Tibial nerve (tissue), 4 donors: ENCODE results near the gene IFNK. TPM values are rescaled to one million over a fixed set of nuclear protein-coding genes. Genes with fewer than 3 reads are reported as not detected.

ENCODE experiments used
- DNase-seq, 2 donors: peaks; one replicate each; pipeline ENCODE4 v3.0.0-alpha.2; 2019; ENCODE audit warnings: low spot score in 2 of 2
- H3K27ac ChIP-seq, 4 donors: fragments of 200-600 bp; sonication (generic) in 3 of 4; one replicate each; pipeline ENCODE4 v1.5.1; 2017 to 2019; ENCODE audit warnings: mild to moderate bottlenecking in 1 of 4
- H3K27me3 ChIP-seq, 2 donors: fragments of 200-600 bp; sonication (generic) in 1 of 2; one replicate each; pipeline versions ENCODE4 v1.5.1 to v1.6.0; 2017 to 2019
- H3K36me3 ChIP-seq, 3 donors: fragments of 200-600 bp; sonication (generic); one replicate each; pipeline ENCODE4 v1.5.1; 2018 to 2019
- H3K4me1 ChIP-seq, 4 donors: fragments of 200-600 bp; sonication (generic) in 3 of 4; one replicate each; pipeline ENCODE4 v1.5.1; 2017 to 2019
- H3K4me3 ChIP-seq, 4 donors: fragments of 200-600 bp; sonication (generic) in 3 of 4; one replicate each; pipeline ENCODE4 v1.5.1; 2017 to 2019; ENCODE audit warnings: mild to moderate bottlenecking in 1 of 4, moderate library complexity in 1 of 4
- H3K9me3 ChIP-seq, 4 donors: fragments of 200-600 bp; sonication (generic) in 3 of 4; one replicate each; pipeline ENCODE4 v1.5.1; 2017 to 2019
- CTCF ChIP-seq, 5 experiments: fragments of 200-600 bp in 3 of 5; fragments of 450-650 bp in 2 of 5; sonication (generic) in 3 of 5; IDR thresholded peaks; one replicate each; pipeline ENCODE4 v1.5.1; 2016 to 2019; ENCODE audit warnings: antibody characterized with exemption in 5 of 5, mild to moderate bottlenecking in 3 of 5, moderate library complexity in 2 of 5
- EP300 ChIP-seq, 2 donors: sonication (generic); formaldehyde crosslinking; IDR thresholded peaks; one replicate each; pipeline ENCODE4 v1.6.1; 2017; ENCODE audit warnings: antibody characterized with exemption in 2 of 2, mild to moderate bottlenecking in 1 of 2
- POLR2A ChIP-seq, 2 donors: fragments of 450-650 bp; IDR thresholded peaks; one replicate each; pipeline ENCODE4 v1.6.1; 2017; ENCODE audit warnings: antibody characterized with exemption in 2 of 2, mild to moderate bottlenecking in 2 of 2, moderate library complexity in 2 of 2
- WGBS, 2 donors: methylation state at CpG; one replicate each; pipeline ENCODE4 v1.1.5; 2018; 5-methylcytosine and 5-hydroxymethylcytosine counted together
- total RNA-seq, 4 donors: library from RNA; depleted of rRNA; stranded (reverse); fragments of >200 nt; gene quantifications; one replicate each; pipeline ENCODE4 v1.1.0, GENCODE V29; 2016

IFNK gene
- total RNA-seq, 4 donors from 2014 or later = not detected

- H3K4me3 ChIP-seq = no peak overlapping the region
- 38 to 39% methylated on average over 1 of the region's 1 CpG for WGBS, 2 donors
Observed at GRCh38 chr9:27540502-27540901, 16.4 kb downstream of the IFNK start.

GRCh38 chr9:27541740-27542139 lies 17.6 kb downstream of the IFNK start:
- TF ChIP-seq EP300 (IDR thresholded peaks at IDR 0.05) = no peak
- no peak overlapping the region for H3K4me3 ChIP-seq
- no peak for DNase-seq
- H3K9me3 ChIP-seq = no peaks in the 10 kb centered on the region
- no peaks in the 10 kb centered on the region for H3K27me3 ChIP-seq
- WGBS, 2 donors = 93 to 96% methylated on average over 4 of the region's 4 CpGs
- peaks cover 0 to 40% (median 8%) of the 10 kb centered on the region in 4 donors for H3K4me1 ChIP-seq
- peaks cover 0 to 12% (median 0%) of the 10 kb centered on the region in 3 donors for H3K36me3 ChIP-seq
- peak overlapping the region in 2 of 4 donors; percentile 56 to 73 for H3K27ac ChIP-seq

More at GRCh38 chr9:27540502-27540901, 16.4 kb downstream of the IFNK start:
- Histone ChIP-seq H3K27me3 (no peaks in the 10 kb centered on the region), H3K9me3 (no peaks in the 10 kb centered on the region), H3K27ac (peak overlapping the region in 3 of 4 donors; percentile 31 to 90 (median 85)), H3K36me3 (peaks cover 0 to 12% (median 0%) of the 10 kb centered on the region in 3 donors), H3K4me1 (peaks cover 0 to 45% (median 8%) of the 10 kb centered on the region in 4 donors)
- TF ChIP-seq CTCF (IDR thresholded peaks at IDR 0.05) (no peak), EP300 (IDR thresholded peaks at IDR 0.05) (no peak), POLR2A (IDR thresholded peaks at IDR 0.05) (no peak)
- no peak for DNase-seq

- no peak overlapping the region for H3K4me3 ChIP-seq
- WGBS, 2 donors = 58 to 60% methylated on average over 2 of the region's 2 CpGs
- H3K36me3 ChIP-seq = peaks cover 0 to 16% (median 0%) of the 10 kb centered on the region in 3 donors
- H3K9me3 ChIP-seq = no peaks in the 10 kb centered on the region
- DNase-seq = no peak
- no peak for TF ChIP-seq EP300 (IDR thresholded peaks at IDR 0.05)
- TF ChIP-seq POLR2A (IDR thresholded peaks at IDR 0.05) = no peak
- no peak for TF ChIP-seq CTCF (IDR thresholded peaks at IDR 0.05)
- peaks cover 0 to 43% (median 8%) of the 10 kb centered on the region in 4 donors for H3K4me1 ChIP-seq
- no peaks in the 10 kb centered on the region for H3K27me3 ChIP-seq
- H3K27ac ChIP-seq = peak overlapping the region in 2 of 4 donors; percentile 48 to 73
Observed at GRCh38 chr9:27542508-27542907, 18.4 kb downstream of the IFNK start.

GRCh38 chr9:27545471-27545870 lies 21.4 kb downstream of the IFNK start:
- Histone ChIP-seq H3K9me3 (no peaks in the 10 kb centered on the region), H3K27ac (peak overlapping the region in 1 of 4 donors; percentile 4), H3K4me3 (no peak overlapping the region), H3K4me1 (peaks cover 0 to 25% (median 3%) of the 10 kb centered on the region in 4 donors), H3K36me3 (peaks cover 0 to 16% (median 0%) of the 10 kb centered on the region in 3 donors), H3K27me3 (no peaks in the 10 kb centered on the region)
- no peak for TF ChIP-seq EP300 (IDR thresholded peaks at IDR 0.05)
- 98 to 100% methylated on average over 3 of the region's 3 CpGs for WGBS, 2 donors
- DNase-seq = no peak

GRCh38 chr9:27548055-27548741 lies 24.1 kb downstream of the IFNK start:
- DNase-seq = peak in 1 of 2 donors; percentile 49
- Histone ChIP-seq H3K4me1 (peaks cover 0 to 6% (median 0%) of the 10 kb centered on the region in 4 donors), H3K9me3 (no peaks in the 10 kb centered on the region), H3K27me3 (no peaks in the 10 kb centered on the region), H3K36me3 (peaks cover 0 to 30% (median 0%) of the 10 kb centered on the region in 3 donors), H3K4me3 (no peak overlapping the region), H3K27ac (peak overlapping the region in 1 of 4 donors; percentile 57)
- WGBS, 2 donors = 39 to 42% methylated on average over 10 of the region's 10 CpGs
- TF ChIP-seq CTCF (IDR thresholded peaks at IDR 0.05) (peak in 3 of 5 experiments; percentile 32 to 65 (median 39)), EP300 (IDR thresholded peaks at IDR 0.05) (peak in 1 of 2 donors; percentile 25), POLR2A (IDR thresholded peaks at IDR 0.05) (no peak)

GRCh38 chr9:27549196-27549755 lies 25.2 kb downstream of the IFNK start:
- DNase-seq = no peak
- no peak overlapping the region for H3K4me3 ChIP-seq
- 64 to 67% methylated on average over 4 of the region's 4 CpGs for WGBS, 2 donors
- H3K27me3 ChIP-seq = no peaks in the 10 kb centered on the region
- H3K9me3 ChIP-seq = no peaks in the 10 kb centered on the region
- H3K27ac ChIP-seq = no peak overlapping the region
- TF ChIP-seq CTCF (IDR thresholded peaks at IDR 0.05) (no peak), EP300 (IDR thresholded peaks at IDR 0.05) (no peak), POLR2A (IDR thresholded peaks at IDR 0.05) (no peak)
- H3K36me3 ChIP-seq = peaks cover 0 to 33% (median 0%) of the 10 kb centered on the region in 3 donors
- H3K4me1 ChIP-seq = peaks cover 0 to 6% (median 0%) of the 10 kb centered on the region in 4 donors
